SH-SY5Y (cell line): ENCODE data around the gene ODAD2.

Experiments
- GATA2 ChIP-seq: IDR thresholded peaks from 2 replicates; pipeline ENCODE4 v1.6.1; 2011; ENCODE audit warnings: mild to moderate bottlenecking, low read depth, low read length
- GATA3 ChIP-seq: IDR thresholded peaks from 2 replicates; pipeline ENCODE4 v1.6.1; 2011; ENCODE audit warnings: low read depth, mild to moderate bottlenecking, low read length, moderate library complexity

DNA sequence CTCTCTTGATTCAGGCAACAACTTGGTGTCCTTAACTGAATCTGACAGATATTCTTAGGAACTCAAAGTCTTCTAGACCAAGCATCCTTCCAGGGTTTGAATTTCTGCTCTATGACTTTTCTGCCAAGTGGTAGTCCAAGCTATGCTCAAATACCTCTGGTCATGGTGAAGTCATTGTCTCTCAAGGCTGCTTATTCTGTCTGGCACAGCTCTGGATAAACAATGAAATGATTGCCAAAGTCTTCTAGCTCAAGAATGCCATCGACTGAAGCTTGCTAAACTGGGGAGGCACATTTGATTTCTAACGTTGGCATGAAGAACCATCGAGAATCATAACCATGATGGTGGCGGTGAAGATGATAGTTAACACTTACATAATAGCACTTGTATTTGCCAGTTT, 137.1 kb downstream of the ODAD2 start:
- TF ChIP-seq GATA2 (no peak), GATA3 (no peak)
